Measurements from ENCODE around the gene ABHD3. TPM values are rescaled to one million over a fixed set of nuclear protein-coding genes. Genes with fewer than 3 reads are reported as not detected.

The ABHD3 gene
- polyA plus RNA-seq, 1 donor from 2014 or later: 7.9 TPM

GRCh38 chr18:21693322-21693721 is 11.3 kb downstream of the ABHD3 start:
- H4K20me1 ChIP-seq (ENCODE audit: insufficient read depth): no peaks in the 10 kb centered on the region
- no peak overlapping the region for H3K4me3 ChIP-seq (ENCODE audit: low read length)
- H2AFZ ChIP-seq (ENCODE audit: low read depth, low read length): no peak overlapping the region
- no peaks in the 10 kb centered on the region for H3K79me2 ChIP-seq (replicated peaks; ENCODE audit: insufficient read depth, low read length)
- no peak overlapping the region for H3K4me2 ChIP-seq (ENCODE audit: low read length)
- no peaks in the 10 kb centered on the region for H3F3A ChIP-seq (ENCODE audit: insufficient read depth, low read length, poor library complexity, severe bottlenecking)
- no peak overlapping the region for H3K27ac ChIP-seq (ENCODE audit: low read length)
- H3K9me2 ChIP-seq (ENCODE audit: insufficient read depth, low read length): no peaks in the 10 kb centered on the region
- no peaks in the 10 kb centered on the region for H3K36me3 ChIP-seq (ENCODE audit: insufficient read depth, low read length)
- no peak for TF ChIP-seq CTCF (IDR thresholded peaks at IDR 0.05; ENCODE audit: poor library complexity, severe bottlenecking)
- TF ChIP-seq TAF1 (IDR thresholded peaks at IDR 0.05; ENCODE audit: low read depth): no peak
- no peak for TF ChIP-seq MXI1 (conservative IDR thresholded peaks at IDR 0.05; ENCODE audit: poor library complexity, severe bottlenecking)
- no peak for TF ChIP-seq RAD21 (conservative IDR thresholded peaks at IDR 0.05)
- TF ChIP-seq SMC3 (conservative IDR thresholded peaks at IDR 0.05; ENCODE audit: poor library complexity): no peak
- TF ChIP-seq POLR2AphosphoS5 (IDR thresholded peaks at IDR 0.05): no peak
- TF ChIP-seq EP300 (conservative IDR thresholded peaks at IDR 0.05; ENCODE audit: poor library complexity, severe bottlenecking): no peak
- TF ChIP-seq, protein P1, sequence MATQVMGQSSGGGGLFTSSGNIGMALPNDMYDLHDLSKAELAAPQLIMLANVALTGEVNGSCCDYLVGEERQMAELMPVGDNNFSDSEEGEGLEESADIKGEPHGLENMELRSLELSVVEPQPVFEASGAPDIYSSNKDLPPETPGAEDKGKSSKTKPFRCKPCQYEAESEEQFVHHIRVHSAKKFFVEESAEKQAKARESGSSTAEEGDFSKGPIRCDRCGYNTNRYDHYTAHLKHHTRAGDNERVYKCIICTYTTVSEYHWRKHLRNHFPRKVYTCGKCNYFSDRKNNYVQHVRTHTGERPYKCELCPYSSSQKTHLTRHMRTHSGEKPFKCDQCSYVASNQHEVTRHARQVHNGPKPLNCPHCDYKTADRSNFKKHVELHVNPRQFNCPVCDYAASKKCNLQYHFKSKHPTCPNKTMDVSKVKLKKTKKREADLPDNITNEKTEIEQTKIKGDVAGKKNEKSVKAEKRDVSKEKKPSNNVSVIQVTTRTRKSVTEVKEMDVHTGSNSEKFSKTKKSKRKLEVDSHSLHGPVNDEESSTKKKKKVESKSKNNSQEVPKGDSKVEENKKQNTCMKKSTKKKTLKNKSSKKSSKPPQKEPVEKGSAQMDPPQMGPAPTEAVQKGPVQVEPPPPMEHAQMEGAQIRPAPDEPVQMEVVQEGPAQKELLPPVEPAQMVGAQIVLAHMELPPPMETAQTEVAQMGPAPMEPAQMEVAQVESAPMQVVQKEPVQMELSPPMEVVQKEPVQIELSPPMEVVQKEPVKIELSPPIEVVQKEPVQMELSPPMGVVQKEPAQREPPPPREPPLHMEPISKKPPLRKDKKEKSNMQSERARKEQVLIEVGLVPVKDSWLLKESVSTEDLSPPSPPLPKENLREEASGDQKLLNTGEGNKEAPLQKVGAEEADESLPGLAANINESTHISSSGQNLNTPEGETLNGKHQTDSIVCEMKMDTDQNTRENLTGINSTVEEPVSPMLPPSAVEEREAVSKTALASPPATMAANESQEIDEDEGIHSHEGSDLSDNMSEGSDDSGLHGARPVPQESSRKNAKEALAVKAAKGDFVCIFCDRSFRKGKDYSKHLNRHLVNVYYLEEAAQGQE (IDR thresholded peaks at IDR 0.05; ENCODE audit: borderline replicate concordance): no peak
- no peak for TF ChIP-seq EZH2 (IDR thresholded peaks at IDR 0.05; ENCODE audit: borderline replicate concordance, insufficient read depth, low read length, poor library complexity, severe bottlenecking)
- no peak overlapping the region for H3K9ac ChIP-seq (ENCODE audit: low read length)
- no peaks in the 10 kb centered on the region for H3K9me3 ChIP-seq (ENCODE audit: low read length)
- H3K27me3 ChIP-seq (ENCODE audit: insufficient read depth, low read depth, low read length): no peaks in the 10 kb centered on the region

- H3K36me3 ChIP-seq (ENCODE audit: insufficient read depth, low read length): no peaks in the 10 kb centered on the region
- TF ChIP-seq SMC3 (conservative IDR thresholded peaks at IDR 0.05; ENCODE audit: poor library complexity) (no peak), RAD21 (conservative IDR thresholded peaks at IDR 0.05) (no peak), POLR2AphosphoS5 (IDR thresholded peaks at IDR 0.05) (no peak), EZH2 (IDR thresholded peaks at IDR 0.05; ENCODE audit: borderline replicate concordance, insufficient read depth, low read length, poor library complexity, severe bottlenecking) (no peak), EP300 (conservative IDR thresholded peaks at IDR 0.05; ENCODE audit: poor library complexity, severe bottlenecking) (no peak)
- TF ChIP-seq, protein P1 (IDR thresholded peaks at IDR 0.05; ENCODE audit: borderline replicate concordance): no peak
- H4K20me1 ChIP-seq (ENCODE audit: insufficient read depth): no peaks in the 10 kb centered on the region
- no peak overlapping the region for H2AFZ ChIP-seq (ENCODE audit: low read depth, low read length)
- H3K79me2 ChIP-seq (replicated peaks; ENCODE audit: insufficient read depth, low read length): no peaks in the 10 kb centered on the region
- no peak overlapping the region for H3K9ac ChIP-seq (ENCODE audit: low read length)
- H3K27me3 ChIP-seq (ENCODE audit: insufficient read depth, low read depth, low read length): no peaks in the 10 kb centered on the region
- H3K4me2 ChIP-seq (ENCODE audit: low read length): no peak overlapping the region
- H3K27ac ChIP-seq (ENCODE audit: low read length): no peak overlapping the region
- no peaks in the 10 kb centered on the region for H3F3A ChIP-seq (ENCODE audit: insufficient read depth, low read length, poor library complexity, severe bottlenecking)
- no peak overlapping the region for H3K4me3 ChIP-seq (ENCODE audit: low read length)
- no peaks in the 10 kb centered on the region for H3K9me3 ChIP-seq (ENCODE audit: low read length)
- no peaks in the 10 kb centered on the region for H3K9me2 ChIP-seq (ENCODE audit: insufficient read depth, low read length)
Measured at GRCh38 chr18:21689736-21690135, 14.8 kb downstream of the ABHD3 start.

Measured in neural cell (in vitro differentiated cells).